ENCODE measurements around the gene SLIT3.

SLIT3 gene

GRCh38 chr5:168979135-168979534 lies 321.8 kb downstream of the SLIT3 start:
- DNase-seq: no peak

- no peak for DNase-seq
These were observed 322.4 kb downstream of the SLIT3 start for GRCh38 chr5:168978500-168978899.

DNA sequence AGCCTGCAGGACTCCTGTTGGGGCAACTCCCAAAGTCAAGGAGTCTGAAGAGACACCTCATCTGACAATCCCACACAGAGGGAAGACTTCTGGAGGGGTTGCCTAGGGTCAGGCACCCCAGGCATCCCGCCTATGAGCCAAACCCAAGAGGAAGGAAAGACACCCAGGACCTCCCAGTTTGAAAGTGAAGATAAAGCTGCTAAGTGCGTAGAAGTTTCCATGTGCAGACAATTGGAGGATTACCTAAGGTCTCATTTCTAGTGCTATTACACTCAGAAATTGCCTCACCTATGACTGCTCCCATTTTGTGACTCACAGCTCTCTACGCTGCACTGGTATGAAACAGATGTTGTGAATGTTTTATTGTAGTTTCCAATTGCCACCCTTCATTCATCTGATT lies 322.9 kb downstream of the SLIT3 start:
- DNase-seq: no peak

DNA sequence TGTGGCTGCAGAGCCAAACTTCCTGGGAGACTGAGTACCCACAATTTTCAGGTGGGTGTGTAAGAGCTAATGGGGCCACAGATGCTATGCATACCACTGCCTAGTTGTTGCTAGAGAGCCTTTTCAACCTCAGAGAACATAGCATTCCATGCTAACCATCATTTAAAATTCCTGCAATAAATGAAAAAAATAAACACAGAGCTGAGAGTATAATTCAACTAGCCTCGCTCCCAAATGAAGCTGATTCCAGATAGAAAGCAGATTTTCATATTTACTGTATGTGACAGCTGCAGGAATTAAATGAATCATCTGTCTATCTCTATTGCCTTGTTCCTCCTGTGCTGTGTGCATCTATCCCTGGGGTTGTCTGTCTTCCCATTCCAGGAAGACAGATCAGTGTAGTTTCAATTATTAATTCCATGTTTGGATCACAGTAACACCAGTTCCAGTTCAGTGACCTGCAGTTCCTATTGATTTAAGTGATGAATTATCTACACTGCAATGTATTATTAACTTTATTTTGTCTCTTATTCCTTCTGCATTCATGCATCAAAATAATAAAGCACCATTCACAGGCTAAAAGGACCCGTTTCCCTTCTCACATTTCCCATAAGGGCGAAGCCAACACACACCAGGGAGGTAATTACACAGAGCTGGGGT lies 324.5 kb downstream of the SLIT3 start:
- DNase-seq: no peak

GRCh38 chr5:168975331-168975730 lies 325.6 kb downstream of the SLIT3 start:
- no peak for DNase-seq

GRCh38 chr5:168974082-168974481 lies 326.9 kb downstream of the SLIT3 start:
- no peak for DNase-seq

DNA sequence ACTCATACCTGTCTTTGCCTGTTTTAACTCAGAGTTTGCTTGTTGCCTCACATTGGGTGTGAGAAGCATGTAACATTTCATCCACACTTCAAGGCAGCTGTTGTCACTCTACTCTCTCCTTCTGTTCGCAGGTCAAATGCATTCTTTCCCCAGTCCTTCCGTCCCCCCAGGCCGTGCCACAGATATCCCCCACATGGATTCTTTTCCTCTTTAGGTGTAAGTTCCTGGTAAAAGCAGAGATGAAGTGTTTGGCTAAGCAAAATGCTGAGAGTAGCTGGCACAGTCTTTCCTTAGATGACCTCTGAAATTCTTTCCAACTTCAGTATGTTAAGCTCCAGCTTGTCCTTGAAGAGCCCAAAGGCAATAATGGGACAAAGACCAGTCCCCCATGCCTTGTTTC lies 328.2 kb downstream of the SLIT3 start:
- no peak for DNase-seq

- no peak for DNase-seq
These were observed 329.8 kb downstream of the SLIT3 start for GRCh38 chr5:168971100-168971499.

- DNase-seq: no peak
These were observed 331.5 kb downstream of the SLIT3 start for GRCh38 chr5:168969326-168969886.

- no peak for DNase-seq
These were observed 332.9 kb downstream of the SLIT3 start for GRCh38 chr5:168967882-168968620.

- no peak for DNase-seq
These were observed 335.3 kb downstream of the SLIT3 start for GRCh38 chr5:168965638-168966037.

GRCh38 chr5:168964182-168964581 lies 336.8 kb downstream of the SLIT3 start:
- no peak for DNase-seq

DNA sequence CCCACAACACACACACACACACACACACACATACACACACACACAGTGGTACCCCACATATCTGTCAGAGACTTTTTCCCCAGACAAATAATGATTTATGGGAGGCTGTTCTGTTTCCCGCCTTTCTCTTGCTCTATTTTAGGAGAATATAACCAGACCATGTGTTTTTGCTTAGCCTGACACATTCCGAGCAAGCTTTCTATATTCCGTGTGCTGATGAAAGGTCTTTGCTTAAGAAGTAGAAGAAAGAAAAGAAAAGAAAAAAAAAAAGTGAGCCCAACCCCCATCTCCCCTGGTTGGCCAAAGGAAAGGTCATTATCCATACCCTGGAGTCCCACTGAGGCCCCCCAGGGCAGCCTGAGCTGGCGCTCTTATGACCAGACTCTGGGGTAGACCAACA lies 338.6 kb downstream of the SLIT3 start:
- DNase-seq: no peak

- no peak for DNase-seq
These were observed 339.3 kb downstream of the SLIT3 start for GRCh38 chr5:168961681-168962080.

DNA sequence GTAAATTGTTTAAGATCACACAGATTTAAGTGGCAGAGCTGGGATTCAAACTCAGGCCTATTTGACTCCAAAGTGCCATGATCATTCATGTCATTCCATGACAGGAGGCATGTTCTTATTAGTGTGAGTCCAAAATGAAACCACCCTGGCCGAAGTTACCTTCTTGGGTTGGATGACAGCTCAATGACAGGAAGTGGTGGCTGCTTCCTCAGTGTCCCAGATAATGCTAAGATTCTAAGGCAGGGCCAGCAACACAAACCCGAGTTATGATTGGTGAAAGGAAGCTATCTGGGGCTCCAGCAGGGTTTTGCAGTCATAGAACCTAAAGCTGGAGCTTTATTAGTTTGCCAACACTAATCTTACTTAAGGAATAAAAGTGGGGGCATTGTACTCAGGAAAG lies 340.4 kb downstream of the SLIT3 start:
- DNase-seq: no peak

- DNase-seq: no peak
These were observed 347.6 kb downstream of the SLIT3 start for GRCh38 chr5:168953351-168953750.

DNA sequence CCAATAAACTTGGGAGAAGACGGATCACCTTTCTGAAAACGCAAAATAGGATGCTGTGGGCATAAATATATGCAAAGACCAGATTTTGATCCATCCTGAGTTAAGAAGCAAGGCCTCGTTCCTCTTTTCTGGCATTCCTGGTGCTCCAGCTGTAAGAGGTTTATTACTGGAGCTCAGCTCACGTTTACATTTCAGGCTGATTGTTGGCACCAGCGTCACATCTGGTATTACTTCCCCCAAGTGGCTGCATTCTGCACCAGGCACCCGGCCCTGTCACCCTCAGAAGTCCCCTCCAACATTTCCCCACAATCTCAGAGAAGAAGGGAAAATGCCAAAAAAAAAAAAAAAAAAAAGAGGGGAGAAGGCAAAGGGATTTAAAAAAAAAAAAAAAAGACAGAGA lies 348.7 kb downstream of the SLIT3 start:
- DNase-seq: no peak

DNA sequence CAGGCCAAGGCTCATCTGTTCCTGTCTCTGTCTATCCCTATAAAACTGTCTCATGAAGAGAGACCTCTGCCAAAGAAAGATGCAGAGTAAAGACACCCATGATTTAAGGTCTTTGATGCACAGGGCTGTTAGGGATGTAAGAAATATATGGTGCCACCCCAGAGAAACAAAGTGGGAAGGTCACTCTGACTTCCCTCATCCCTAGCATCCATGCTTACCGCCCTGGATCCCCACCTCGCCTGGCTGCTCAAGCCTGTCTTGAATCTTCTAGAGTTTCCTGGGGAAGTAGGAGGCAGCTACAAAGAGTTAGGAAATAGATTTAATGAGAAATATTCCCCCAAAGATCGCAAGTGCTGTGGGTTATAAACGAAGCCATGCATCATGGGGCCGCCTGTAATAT lies 349.2 kb downstream of the SLIT3 start:
- no peak for DNase-seq

DNA sequence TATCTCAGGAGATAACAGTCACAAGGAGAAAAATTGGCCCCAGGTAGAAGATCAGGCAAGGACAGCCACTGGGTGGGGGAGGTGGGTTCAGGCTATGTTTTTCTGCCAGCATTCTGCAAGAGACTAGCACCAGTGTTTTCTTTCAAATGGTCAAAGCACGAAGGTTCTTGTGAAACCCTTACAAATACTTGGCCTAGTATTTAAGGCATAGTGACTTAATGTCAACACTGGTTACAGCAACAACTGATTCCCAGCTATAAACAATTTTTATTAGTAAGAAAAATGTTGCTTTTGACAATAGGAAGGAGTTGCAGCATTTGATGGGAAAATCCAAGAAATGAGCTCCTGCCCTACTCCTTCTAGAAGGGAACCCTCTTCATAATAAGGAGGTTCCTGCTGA lies 349.6 kb downstream of the SLIT3 start:
- no peak for DNase-seq

- DNase-seq: no peak
These were observed 350.5 kb downstream of the SLIT3 start for GRCh38 chr5:168950241-168950951.

GRCh38 chr5:168948746-168949145 lies 352.2 kb downstream of the SLIT3 start:
- DNase-seq: no peak

GRCh38 chr5:168947212-168947868 lies 353.6 kb downstream of the SLIT3 start:
- DNase-seq: no peak

DNA sequence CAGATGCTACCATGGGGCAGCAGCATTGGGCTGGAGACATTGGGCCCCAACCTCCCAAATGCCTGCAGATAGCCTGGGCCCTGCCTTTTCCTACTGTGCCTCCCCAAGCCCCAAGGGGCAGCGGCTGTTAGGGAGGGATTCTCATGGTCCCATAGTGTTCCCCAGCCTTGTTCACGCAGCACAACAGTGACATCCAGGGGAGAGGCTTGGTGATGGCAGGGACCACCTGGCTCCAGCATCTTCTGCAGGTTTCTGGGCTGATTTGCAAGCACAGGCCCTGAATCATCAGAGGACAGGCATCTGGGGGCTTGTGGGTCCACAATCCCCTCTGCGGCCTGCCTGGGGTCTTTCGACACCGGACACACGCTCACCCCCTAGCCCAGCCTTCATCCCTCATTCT lies 354.6 kb downstream of the SLIT3 start:
- DNase-seq: no peak
